ENCODE data around the gene USP7.

USP7 gene

GRCh38 chr16:8890549-8890921 is 73.2 kb downstream of the USP7 start:
- Histone ChIP-seq H3K27me3 (ENCODE audit: control insufficient read depth, insufficient read depth, low read length, poor library complexity, severe bottlenecking) (no peaks in the 10 kb centered on the region), H3K27ac (ENCODE audit: insufficient read depth, low read depth, low read length, poor library complexity, severe bottlenecking) (no peak overlapping the region), H3K4me3 (ENCODE audit: insufficient read depth, low read depth, low read length) (no peak overlapping the region), H3K9me3 (ENCODE audit: control insufficient read depth, low read length) (no peaks in the 10 kb centered on the region), H3K4me1 (ENCODE audit: control insufficient read depth, insufficient read depth, low read length) (peaks cover 34% of the 10 kb centered on the region), H3K36me3 (ENCODE audit: control insufficient read depth, insufficient read depth, low read length) (peaks cover 30% of the 10 kb centered on the region)
- 92 to 96% methylated on average over 5 of the region's 5 CpGs for WGBS, 2 experiments

DNA sequence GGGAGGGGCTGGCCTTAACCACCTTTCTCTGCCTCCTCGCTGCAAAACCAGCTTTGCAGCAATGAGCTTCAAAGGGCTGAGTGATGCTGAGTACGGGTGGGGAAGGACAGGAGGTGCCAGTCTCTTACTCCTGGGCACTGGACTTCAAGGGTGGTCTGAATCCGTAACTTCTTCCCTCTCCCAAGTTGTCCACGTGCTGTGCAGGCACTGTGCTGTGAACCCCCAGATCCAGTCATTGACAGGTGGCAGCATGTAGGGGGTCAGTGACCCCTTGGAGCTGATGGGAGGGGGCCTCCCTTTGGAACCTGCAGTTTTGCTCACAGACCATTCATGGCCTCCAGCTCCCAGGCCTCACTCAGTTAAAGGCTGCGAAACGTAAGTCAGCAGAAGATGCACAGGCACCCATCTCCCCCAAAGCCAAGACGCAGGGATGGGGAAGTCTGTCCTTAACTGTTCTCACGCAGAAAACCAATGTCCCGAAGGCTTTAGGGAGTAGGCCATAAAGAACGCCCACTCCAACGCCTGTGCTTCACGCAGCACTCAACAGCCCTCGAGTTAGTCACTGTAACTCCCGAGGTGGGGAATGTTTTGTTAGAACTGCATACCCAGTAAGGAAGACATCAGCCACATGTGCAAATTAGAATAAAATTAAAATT is 73.7 kb downstream of the USP7 start:
- Histone ChIP-seq H3K27ac (ENCODE audit: insufficient read depth, low read depth, low read length, poor library complexity, severe bottlenecking) (no peak overlapping the region), H3K27me3 (ENCODE audit: control insufficient read depth, insufficient read depth, low read length, poor library complexity, severe bottlenecking) (no peaks in the 10 kb centered on the region), H3K36me3 (ENCODE audit: control insufficient read depth, insufficient read depth, low read length) (peaks cover 28% of the 10 kb centered on the region), H3K4me1 (ENCODE audit: control insufficient read depth, insufficient read depth, low read length) (peaks cover 37% of the 10 kb centered on the region), H3K4me3 (ENCODE audit: insufficient read depth, low read depth, low read length) (no peak overlapping the region), H3K9me3 (ENCODE audit: control insufficient read depth, low read length) (no peaks in the 10 kb centered on the region)
- WGBS, 2 experiments: 96 to 98% methylated on average over 14 of the region's 14 CpGs

DNA sequence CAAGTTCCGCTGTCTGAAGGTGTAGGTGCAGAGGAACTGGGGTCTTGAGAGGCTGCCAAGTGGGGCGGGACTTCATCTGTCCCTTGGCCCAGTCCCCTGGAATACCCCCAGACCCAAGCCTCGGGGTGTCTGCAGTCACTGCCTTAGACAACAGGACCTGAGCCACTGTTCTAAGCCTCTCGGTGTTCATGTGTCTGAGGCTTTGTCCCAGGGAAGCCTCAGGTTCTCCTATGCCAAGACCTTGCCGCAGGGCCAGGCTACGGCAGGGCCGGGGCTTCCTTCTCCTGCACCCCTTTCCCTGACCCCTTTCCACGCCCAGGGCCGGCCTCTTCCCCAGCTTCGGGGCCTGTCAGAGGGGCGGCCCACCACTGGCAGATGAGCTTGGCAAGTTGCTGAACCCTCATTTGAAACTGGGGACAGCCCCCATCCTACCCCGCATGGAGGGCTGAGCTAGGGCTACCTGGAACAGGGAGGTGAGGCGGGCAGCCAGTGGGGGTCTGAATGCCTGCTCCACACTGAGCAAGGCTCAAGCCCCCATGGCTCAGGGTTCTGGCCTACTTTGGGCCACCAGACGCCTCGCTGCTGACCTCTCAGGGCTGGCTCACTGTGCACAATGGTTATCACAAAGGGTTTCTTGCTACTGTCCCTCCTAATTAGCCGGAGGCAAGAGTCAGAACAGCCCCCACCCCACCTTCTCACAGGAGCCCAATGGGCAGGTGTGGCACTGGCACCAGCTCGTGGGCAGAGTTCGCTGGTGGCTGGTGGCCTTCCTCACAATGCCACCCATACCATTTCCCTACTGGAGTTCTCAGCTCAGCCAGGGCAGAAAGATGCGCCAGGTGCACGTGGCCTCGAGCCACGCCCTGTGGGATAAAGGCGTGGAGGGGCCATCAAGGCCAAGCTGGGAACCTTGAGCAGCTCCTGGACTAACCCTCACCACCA is 74.5 kb downstream of the USP7 start:
- no peaks in the 10 kb centered on the region for H3K9me3 ChIP-seq (ENCODE audit: control insufficient read depth, low read length)
- WGBS, 2 experiments: 87 to 91% methylated on average over 22 to 23 of the region's 23 CpGs
- H3K27me3 ChIP-seq (ENCODE audit: control insufficient read depth, insufficient read depth, low read length, poor library complexity, severe bottlenecking): no peaks in the 10 kb centered on the region
- peaks cover 37% of the 10 kb centered on the region for H3K4me1 ChIP-seq (ENCODE audit: control insufficient read depth, insufficient read depth, low read length)
- no peak overlapping the region for H3K4me3 ChIP-seq (ENCODE audit: insufficient read depth, low read depth, low read length)
- no peak overlapping the region for H3K27ac ChIP-seq (ENCODE audit: insufficient read depth, low read depth, low read length, poor library complexity, severe bottlenecking)
- peaks cover 22% of the 10 kb centered on the region for H3K36me3 ChIP-seq (ENCODE audit: control insufficient read depth, insufficient read depth, low read length)

DNA sequence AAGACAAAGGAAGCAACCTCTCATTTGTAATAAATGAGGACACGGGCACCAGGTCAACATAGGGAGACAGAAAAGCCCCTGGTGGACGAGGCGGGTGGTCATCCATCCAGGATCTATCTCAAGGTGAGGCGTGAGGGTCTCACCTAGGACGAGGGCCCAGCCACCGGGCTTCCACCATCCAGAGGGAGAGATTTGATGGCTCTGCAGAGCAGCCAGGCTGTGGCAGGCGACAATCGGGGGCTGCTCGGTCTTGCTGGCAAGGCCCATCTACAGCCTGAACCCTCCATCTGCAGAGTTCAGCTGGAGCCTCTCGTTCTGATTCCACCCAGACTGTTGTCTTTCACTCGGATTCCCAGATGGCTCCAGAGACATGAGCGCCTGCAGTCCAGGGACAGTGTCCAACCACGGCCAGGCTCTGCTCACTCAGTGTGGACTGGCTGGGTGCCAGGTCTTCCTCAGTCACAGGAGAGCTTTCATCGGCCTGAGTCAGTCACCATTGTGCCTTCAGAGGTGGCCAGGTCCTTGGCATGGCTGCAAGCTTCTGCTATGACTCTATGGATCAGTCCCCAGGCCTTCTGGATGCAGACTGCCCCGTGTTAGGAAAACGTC is 75.7 kb downstream of the USP7 start:
- Histone ChIP-seq H3K4me1 (ENCODE audit: control insufficient read depth, insufficient read depth, low read length) (peaks cover 28% of the 10 kb centered on the region), H3K4me3 (ENCODE audit: insufficient read depth, low read depth, low read length) (no peak overlapping the region), H3K27ac (ENCODE audit: insufficient read depth, low read depth, low read length, poor library complexity, severe bottlenecking) (no peak overlapping the region), H3K36me3 (ENCODE audit: control insufficient read depth, insufficient read depth, low read length) (peaks cover 12% of the 10 kb centered on the region), H3K9me3 (ENCODE audit: control insufficient read depth, low read length) (no peaks in the 10 kb centered on the region), H3K27me3 (ENCODE audit: control insufficient read depth, insufficient read depth, low read length, poor library complexity, severe bottlenecking) (no peaks in the 10 kb centered on the region)
- WGBS, 2 experiments: 96% methylated on average over 16 of the region's 16 CpGs

DNA sequence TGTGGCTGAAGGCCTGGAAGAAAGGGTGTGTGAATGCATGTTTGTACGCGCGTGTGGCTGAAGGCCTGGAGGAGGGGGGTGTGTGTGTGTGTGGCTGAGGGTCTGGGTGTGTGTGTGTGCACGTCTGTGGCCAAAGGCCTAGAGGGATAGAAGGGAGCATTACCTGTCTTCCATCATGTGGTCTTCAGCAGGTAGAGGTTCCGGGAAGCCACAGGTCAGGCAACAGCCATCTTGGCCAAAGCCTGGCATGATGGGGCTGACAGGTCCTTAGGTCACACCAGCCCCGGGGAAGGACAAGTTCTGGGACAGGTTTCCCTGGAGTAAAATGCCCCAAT is 76.3 kb downstream of the USP7 start:
- Histone ChIP-seq H3K27ac (ENCODE audit: insufficient read depth, low read depth, low read length, poor library complexity, severe bottlenecking) (no peak overlapping the region), H3K4me1 (ENCODE audit: control insufficient read depth, insufficient read depth, low read length) (peaks cover 27% of the 10 kb centered on the region), H3K9me3 (ENCODE audit: control insufficient read depth, low read length) (no peaks in the 10 kb centered on the region), H3K36me3 (ENCODE audit: control insufficient read depth, insufficient read depth, low read length) (peaks cover 12% of the 10 kb centered on the region), H3K27me3 (ENCODE audit: control insufficient read depth, insufficient read depth, low read length, poor library complexity, severe bottlenecking) (no peaks in the 10 kb centered on the region), H3K4me3 (ENCODE audit: insufficient read depth, low read depth, low read length) (no peak overlapping the region)
- WGBS, 2 experiments: 94 to 96% methylated on average over 6 of the region's 6 CpGs

DNA sequence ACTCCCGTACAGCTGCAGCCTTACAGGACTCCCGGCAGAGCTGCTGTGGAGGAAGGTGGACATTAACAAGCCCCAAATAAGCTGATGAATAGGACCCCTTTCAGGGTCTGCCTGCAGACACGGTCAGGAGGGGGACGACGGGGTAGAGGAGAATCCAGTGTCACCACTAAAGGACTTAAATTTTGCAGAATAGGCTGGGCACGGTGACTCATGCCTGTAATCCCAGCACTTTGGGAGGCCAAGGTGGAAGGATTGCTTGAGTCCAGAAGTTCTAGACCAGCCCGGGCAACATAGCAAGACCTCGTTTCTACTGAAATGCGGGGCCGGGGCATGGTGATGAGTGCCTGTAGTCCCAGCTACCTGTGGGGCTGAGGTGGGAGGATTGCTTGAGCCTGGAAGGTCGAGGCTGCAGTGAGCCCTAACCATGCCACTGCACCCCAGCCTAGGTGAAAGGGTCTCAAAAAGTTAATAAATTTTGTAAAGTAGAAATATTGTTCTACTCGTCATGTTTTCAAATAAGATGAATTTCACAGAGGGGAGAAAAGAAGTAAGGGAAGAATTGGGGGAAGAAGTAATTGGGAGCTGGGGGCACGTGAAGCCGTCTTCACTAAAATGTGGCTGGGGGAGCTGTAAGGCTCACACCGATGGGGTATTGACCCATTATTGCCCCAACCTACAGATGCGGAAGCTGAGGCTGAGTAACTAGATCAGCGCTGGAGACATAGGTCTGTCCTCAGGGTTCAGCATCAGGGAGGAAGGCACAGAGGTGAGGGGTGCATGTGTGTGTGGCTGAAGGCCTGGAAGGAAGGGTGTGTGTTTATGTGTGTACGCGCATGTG is 76.9 kb downstream of the USP7 start:
- Histone ChIP-seq H3K9me3 (ENCODE audit: control insufficient read depth, low read length) (no peaks in the 10 kb centered on the region), H3K4me1 (ENCODE audit: control insufficient read depth, insufficient read depth, low read length) (peaks cover 21% of the 10 kb centered on the region), H3K36me3 (ENCODE audit: control insufficient read depth, insufficient read depth, low read length) (peaks cover 11% of the 10 kb centered on the region), H3K4me3 (ENCODE audit: insufficient read depth, low read depth, low read length) (no peak overlapping the region), H3K27me3 (ENCODE audit: control insufficient read depth, insufficient read depth, low read length, poor library complexity, severe bottlenecking) (no peaks in the 10 kb centered on the region), H3K27ac (ENCODE audit: insufficient read depth, low read depth, low read length, poor library complexity, severe bottlenecking) (no peak overlapping the region)
- 77 to 79% methylated on average over 19 of the region's 19 CpGs for WGBS, 2 experiments

GRCh38 chr16:8885674-8886592 is 77.8 kb downstream of the USP7 start:
- Histone ChIP-seq H3K27ac (ENCODE audit: insufficient read depth, low read depth, low read length, poor library complexity, severe bottlenecking) (no peak overlapping the region), H3K9me3 (ENCODE audit: control insufficient read depth, low read length) (no peaks in the 10 kb centered on the region)
- 40 to 41% methylated on average over 20 of the region's 20 CpGs for WGBS, 2 experiments

GRCh38 chr16:8882725-8883377 is 80.9 kb downstream of the USP7 start:
- Histone ChIP-seq H3K27ac (ENCODE audit: insufficient read depth, low read depth, low read length, poor library complexity, severe bottlenecking) (no peak overlapping the region), H3K27me3 (ENCODE audit: control insufficient read depth, insufficient read depth, low read length, poor library complexity, severe bottlenecking) (no peaks in the 10 kb centered on the region), H3K36me3 (ENCODE audit: control insufficient read depth, insufficient read depth, low read length) (no peaks in the 10 kb centered on the region)

More at GRCh38 chr16:8885674-8886592, 77.8 kb downstream of the USP7 start:
- peaks cover 16% of the 10 kb centered on the region for H3K4me1 ChIP-seq (ENCODE audit: control insufficient read depth, insufficient read depth, low read length)
- H3K27me3 ChIP-seq (ENCODE audit: control insufficient read depth, insufficient read depth, low read length, poor library complexity, severe bottlenecking): no peaks in the 10 kb centered on the region
- H3K4me3 ChIP-seq (ENCODE audit: insufficient read depth, low read depth, low read length): no peak overlapping the region
- peaks cover 7% of the 10 kb centered on the region for H3K36me3 ChIP-seq (ENCODE audit: control insufficient read depth, insufficient read depth, low read length)

More at GRCh38 chr16:8882725-8883377, 80.9 kb downstream of the USP7 start:
- Histone ChIP-seq H3K4me1 (ENCODE audit: control insufficient read depth, insufficient read depth, low read length) (peaks cover 16% of the 10 kb centered on the region), H3K9me3 (ENCODE audit: control insufficient read depth, low read length) (no peaks in the 10 kb centered on the region), H3K4me3 (ENCODE audit: insufficient read depth, low read depth, low read length) (no peak overlapping the region)
- WGBS, 2 experiments: 91 to 96% methylated on average over 17 of the region's 17 CpGs

All from ectodermal cell (in vitro differentiated cells).